Endothelial cell of umbilical vein (primary cell): ENCODE data around the gene PNMA8A. TPM values are rescaled to one million over a fixed set of nuclear protein-coding genes. Genes with fewer than 3 reads are reported as not detected.

Source experiments
- BruUV-seq: library from RNA; stranded (reverse); fragments of 400-500 nt; replicated peaks from 2 replicates; lab custom pipeline; 2021; lab: Mats Ljungman, UMichigan
- CTCF ChIA-PET: fragments of 300-600, 350-600 bp; sonication (Branson Sonifier 250); formaldehyde crosslinking; loops from one replicate; lab custom pipeline; 2021; ENCODE audit warnings: antibody characterized with exemption, inconsistent platforms; lab: Charles Lee
- POLR2A ChIA-PET: fragments of 300-600, 350-600 bp; sonication (Branson Sonifier 250); formaldehyde crosslinking; loops from one replicate; lab custom pipeline; 2021; ENCODE audit warnings: antibody characterized with exemption, inconsistent platforms; lab: Charles Lee
- DNase-seq: peaks from one replicate; pipeline ENCODE4 v3.0.0-alpha.2; 2011; ENCODE audit warnings: low read depth, low spot score
- FAIRE-seq: peaks from 2 replicates; lab custom pipeline; 2011; peaks lifted over from hg19 to GRCh38; lab: Jason Lieb, UNC
- H2AFZ ChIP-seq: 2 replicates; pipeline ENCODE4 v1.6.0; 2012; ENCODE audit warnings: low read depth, low read length, control low read depth, inconsistent platforms
- H3K27ac ChIP-seq: 2 replicates; pipeline ENCODE4 v1.5.1; 2011; ENCODE audit warnings: low read depth, mild to moderate bottlenecking, control low read depth, low read length, moderate library complexity; ENCODE audit not compliant: insufficient read depth
- H3K27me3 ChIP-seq, 2 experiments: 2 replicates each; pipeline versions ENCODE4 v1.6.0 to v1.6.1; 2011; ENCODE audit warnings: low read length in 2 of 2, mixed read lengths in 1 of 2; ENCODE audit not compliant: control insufficient read depth in 2 of 2, insufficient read depth in 2 of 2
- H3K36me3 ChIP-seq, 2 experiments: 2 replicates in 1 of 2; 3 replicates in 1 of 2; pipeline ENCODE4 v1.5.1; 2011; ENCODE audit warnings: low read length in 2 of 2, mild to moderate bottlenecking in 1 of 2, moderate library complexity in 1 of 2; ENCODE audit not compliant: control insufficient read depth in 2 of 2, insufficient read depth in 2 of 2; ENCODE audit errors: extremely low read depth in 1 of 2
- H3K4me1 ChIP-seq: 3 replicates; pipeline ENCODE4 v1.5.1; 2011; ENCODE audit warnings: mild to moderate bottlenecking, low read length; ENCODE audit not compliant: control insufficient read depth, insufficient read depth; ENCODE audit errors: extremely low read depth
- H3K4me2 ChIP-seq: 2 replicates; pipeline ENCODE4 v1.6.1; 2011; ENCODE audit warnings: low read length, control low read depth, mixed read lengths; ENCODE audit not compliant: insufficient read depth
- H3K4me3 ChIP-seq, 3 experiments: fragments of 200-600 bp in 1 of 3; sonication (generic), shearing (Covaris generic) in 1 of 3; replicated peaks in 1 of 3; 2 replicates each; pipeline ENCODE4 v1.5.1; 2011 to 2016; ENCODE audit warnings: control low read depth in 3 of 3, low read length in 3 of 3, mild to moderate bottlenecking in 2 of 3, inconsistent platforms in 1 of 3, low read depth in 1 of 3, moderate library complexity in 1 of 3; ENCODE audit not compliant: insufficient read depth in 1 of 3
- H3K79me2 ChIP-seq: 2 replicates; pipeline ENCODE4 v1.6.0; 2012; ENCODE audit warnings: low read length, inconsistent platforms; ENCODE audit not compliant: control insufficient read depth, insufficient read depth
- H3K9ac ChIP-seq: replicated peaks from 2 replicates; pipeline ENCODE3; 2011; ENCODE audit warnings: low read length, control low read depth; ENCODE audit not compliant: insufficient read depth; ENCODE audit errors: extremely low read depth
- H3K9me1 ChIP-seq: replicated peaks from 3 replicates; pipeline ENCODE4 v1.6.0; 2011; ENCODE audit warnings: mild to moderate bottlenecking, low read length; ENCODE audit not compliant: control insufficient read depth, insufficient read depth; ENCODE audit errors: extremely low read depth
- H3K9me3 ChIP-seq: replicated peaks from 2 replicates; pipeline ENCODE4 v1.5.1; 2012; ENCODE audit warnings: low read length, inconsistent platforms; ENCODE audit not compliant: control insufficient read depth, insufficient read depth
- H4K20me1 ChIP-seq: replicated peaks from 2 replicates; pipeline ENCODE3; 2011; ENCODE audit warnings: mild to moderate bottlenecking, low read length; ENCODE audit not compliant: control insufficient read depth, insufficient read depth; ENCODE audit errors: extremely low read depth
- CTCF ChIP-seq, 2 donors: IDR thresholded peaks; 1 replicate in 1 of 2; 2 replicates in 1 of 2; pipeline ENCODE4 v1.5.1; 2011; ENCODE audit warnings: low read length in 2 of 2, mild to moderate bottlenecking in 2 of 2, moderate library complexity in 2 of 2, control low read depth in 1 of 2, inconsistent platforms in 1 of 2, low read depth in 1 of 2; ENCODE audit not compliant: insufficient read depth in 1 of 2; ENCODE audit errors: extremely low read depth in 1 of 2
- EZH2 ChIP-seq: IDR thresholded peaks from 2 replicates; pipeline ENCODE4 v1.6.1; 2012; ENCODE audit warnings: borderline replicate concordance, low read depth, mild to moderate bottlenecking, moderate library complexity, low read length, inconsistent platforms; ENCODE audit not compliant: severe bottlenecking
- FOS ChIP-seq: IDR thresholded peaks from 2 replicates; pipeline ENCODE4 v1.6.1; 2011; ENCODE audit warnings: mild to moderate bottlenecking, low read length, moderate library complexity, borderline replicate concordance; ENCODE audit not compliant: insufficient read depth
- GATA2 ChIP-seq: IDR thresholded peaks from 2 replicates; pipeline ENCODE4 v1.7.0; 2011; ENCODE audit warnings: low read depth, mild to moderate bottlenecking, moderate library complexity, mixed read lengths, low read length; ENCODE audit not compliant: insufficient read length, insufficient read depth
- JUN ChIP-seq: IDR thresholded peaks from 2 replicates; pipeline ENCODE4 v1.6.1; 2011; ENCODE audit warnings: borderline replicate concordance, low read depth; ENCODE audit not compliant: insufficient read length, insufficient read depth
- MYC ChIP-seq: IDR thresholded peaks from one replicate; pipeline ENCODE4 v1.6.1; 2011; ENCODE audit warnings: mild to moderate bottlenecking, low read depth, low read length
- POLR2A ChIP-seq: IDR thresholded peaks from 2 replicates; pipeline ENCODE4 v1.6.1; 2012; ENCODE audit warnings: low read depth, mild to moderate bottlenecking, control low read depth, low read length
- POLR2AphosphoS5 ChIP-seq: IDR thresholded peaks from 2 replicates; pipeline ENCODE4 v1.6.1; 2012; ENCODE audit warnings: low read depth, mild to moderate bottlenecking, control low read depth, low read length, moderate library complexity; ENCODE audit not compliant: insufficient read depth
- dilution Hi-C: fragments of 300-500 bp; cut with MboI; formaldehyde crosslinking; loops from one replicate; pipeline ENCODE4 v1.15.0; 2019; ENCODE audit warnings: low sequenced_read_pairs; ENCODE audit not compliant: extremely low pct_ligation_motif_present
- intact Hi-C: fragments of 100-400 bp; cut with micrococcal nuclease; formaldehyde crosslinking; loops from one replicate; pipeline ENCODE4 v1.10.0; 2022
- polyA plus RNA-seq, 4 experiments: library from polyadenylated mRNA; depleted of rRNA in 3 of 4; stranded (reverse) in 3 of 4; unstranded in 1 of 4; fragments of >200 nt; gene quantifications; 2 replicates each; pipeline versions ENCODE4 v1.2.1 to v1.2.3, GENCODE V29; 2011 to 2012; ENCODE audit warnings: missing spikeins in 1 of 4
- total RNA-seq: library from RNA; stranded (reverse); gene quantifications from 2 replicates; pipeline ENCODE4 v1.2.3, GENCODE V29; 2021
- TF ChIP-seq, protein P1 (sequence below): IDR thresholded peaks from 2 replicates; pipeline ENCODE4 v1.6.1; 2011; ENCODE audit not compliant: insufficient read depth, insufficient read length

The PNMA8A gene
- total and polyA plus RNA-seq, 2 donors (not counting 3 experiments of a cell fraction or from before 2014, with no cell fraction given), result 0.25 to 0.27 TPM

DNA sequence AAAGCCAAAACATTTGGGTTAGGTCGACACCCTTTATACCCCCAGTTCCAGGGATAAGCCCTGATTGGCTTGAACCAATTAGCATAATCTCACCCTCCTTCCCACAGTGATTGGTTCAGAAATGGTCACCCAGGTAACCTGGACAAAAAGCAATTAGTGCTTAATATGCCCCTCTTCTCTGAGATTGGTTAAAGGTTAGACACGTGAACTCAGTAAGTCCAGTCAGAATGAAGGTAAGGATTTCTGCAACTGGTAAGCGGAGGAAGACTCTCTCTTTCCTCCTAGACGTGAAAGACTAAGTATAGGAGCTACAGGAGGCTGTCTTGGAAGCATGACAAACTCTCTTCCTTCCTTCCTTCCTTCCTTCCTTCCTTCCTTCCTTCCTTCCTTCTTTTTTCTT lies 41.4 kb downstream of the PNMA8A start:
- no peaks in the 10 kb centered on the region for H3K79me2 ChIP-seq
- CTCF ChIA-PET, result no interaction called here
- dilution Hi-C loops (no loop called here), intact Hi-C loops (no loop called here)
- peaks cover 22 to 28% of the 10 kb centered on the region in 2 experiments for H3K27me3 ChIP-seq
- TF ChIP-seq EZH2 (no peak), POLR2AphosphoS5 (no peak), GATA2 (no peak), FOS (no peak), CTCF (IDR thresholded peaks at IDR 0.05; ENCODE audit: extremely low read depth in 1 of 2, insufficient read depth in 1 of 2, low read depth in 1 of 2, low read length in 2 of 2) (no peak), MYC (no peak), JUN (no peak), POLR2A (no peak)
- TF ChIP-seq, protein P1, sequence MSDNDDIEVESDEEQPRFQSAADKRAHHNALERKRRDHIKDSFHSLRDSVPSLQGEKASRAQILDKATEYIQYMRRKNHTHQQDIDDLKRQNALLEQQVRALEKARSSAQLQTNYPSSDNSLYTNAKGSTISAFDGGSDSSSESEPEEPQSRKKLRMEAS, result no peak
- H2AFZ ChIP-seq, result no peak overlapping the region
- no peaks in the 10 kb centered on the region for H4K20me1 ChIP-seq
- H3K9me1 ChIP-seq, result no peaks in the 10 kb centered on the region
- no peak overlapping the region for H3K4me3 ChIP-seq
- POLR2A ChIA-PET, result no interaction called here
- no peaks in the 10 kb centered on the region for H3K9me3 ChIP-seq
- no TSS peak for BruUV-seq
- no peaks in the 10 kb centered on the region for H3K36me3 ChIP-seq
- no peak overlapping the region for H3K4me2 ChIP-seq
- no peak overlapping the region for H3K27ac ChIP-seq
- DNase-seq, result no peak
- H3K9ac ChIP-seq, result no peak overlapping the region
- peaks cover 6% of the 10 kb centered on the region for H3K4me1 ChIP-seq
- no peak for FAIRE-seq
